C1 segment of cervical spinal cord (tissue), 14 donors: ENCODE data around the gene ATG2A.
A peak's percentile ranks its signal among the peaks of the same experiment; 100 is the strongest.

Source experiments
- DNase-seq, 14 donors: peaks; one replicate each; lab custom pipeline; 2025; lab: John Stamatoyannopoulos, UW

ATG2A gene

GRCh38 chr11:64916775-64917662 is at the start of gene ATG2A:
Gene ATG2A (minus strand): TSS chr11:64917209. CDS start chr11:64917135, 74 bp downstream.
- DNase-seq = peak; percentile 77 to 100 (median 97)

GRCh38 chr11:64963072-64963631 is 46.1 kb upstream of the ATG2A start:
- no peak for DNase-seq

GRCh38 chr11:64960719-64961118 is 43.7 kb upstream of the ATG2A start:
- no peak for DNase-seq

GRCh38 chr11:64959498-64959897 is 42.5 kb upstream of the ATG2A start:
- DNase-seq = no peak

- no peak for DNase-seq
Observed at GRCh38 chr11:64954201-64954600, 37.2 kb upstream of the ATG2A start.

GRCh38 chr11:64951529-64951928 is 34.5 kb upstream of the ATG2A start:
- no peak for DNase-seq

DNA sequence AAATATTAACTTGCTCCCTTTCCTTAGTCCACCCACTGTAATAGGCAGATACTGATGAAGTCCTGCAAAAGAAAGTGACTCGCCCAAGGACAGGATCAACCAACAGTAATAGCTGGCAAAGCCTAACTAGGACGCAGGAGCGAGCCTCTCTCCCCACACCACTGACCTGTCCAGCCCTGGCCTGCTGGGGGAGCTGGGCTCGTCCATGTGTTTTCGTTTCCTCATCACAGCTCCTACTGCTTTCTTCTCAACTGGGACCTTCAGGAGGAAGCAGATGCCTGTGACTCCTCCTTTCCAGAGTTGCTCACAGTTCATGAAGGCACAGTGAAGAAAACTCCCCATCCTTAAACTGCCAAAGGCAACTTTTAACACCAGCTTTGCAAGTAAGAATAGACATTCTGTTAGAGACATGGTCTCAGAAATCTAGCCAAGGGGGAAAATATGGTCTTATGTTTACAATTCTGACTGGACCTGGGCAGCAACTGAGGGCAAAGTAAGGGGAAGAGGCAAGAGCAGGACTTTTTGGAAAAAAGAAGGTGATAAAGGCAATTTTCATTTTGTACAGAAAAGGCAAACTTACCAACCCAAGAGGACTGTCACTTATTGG is 30.3 kb upstream of the ATG2A start:
- no peak for DNase-seq

DNA sequence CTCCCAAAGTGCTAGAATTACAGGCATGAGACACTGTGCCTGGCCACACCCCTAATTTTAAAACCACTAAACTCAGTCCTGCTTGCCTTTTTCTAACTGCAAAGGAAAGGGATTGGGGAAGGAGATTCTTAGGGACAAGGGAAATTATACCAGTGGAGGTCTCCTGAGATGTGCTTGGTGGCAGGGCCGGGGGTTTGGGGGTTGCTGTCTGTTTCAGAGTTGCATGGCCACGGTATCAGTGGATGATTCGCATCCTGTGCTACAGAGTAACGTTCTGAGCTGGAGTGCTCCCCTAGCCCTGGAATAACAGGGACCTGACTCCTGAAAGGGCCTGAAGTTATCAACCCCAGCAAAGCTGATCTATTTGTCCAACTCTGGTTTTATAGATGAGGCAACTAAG is 19.5 kb upstream of the ATG2A start:
- DNase-seq = no peak

DNA sequence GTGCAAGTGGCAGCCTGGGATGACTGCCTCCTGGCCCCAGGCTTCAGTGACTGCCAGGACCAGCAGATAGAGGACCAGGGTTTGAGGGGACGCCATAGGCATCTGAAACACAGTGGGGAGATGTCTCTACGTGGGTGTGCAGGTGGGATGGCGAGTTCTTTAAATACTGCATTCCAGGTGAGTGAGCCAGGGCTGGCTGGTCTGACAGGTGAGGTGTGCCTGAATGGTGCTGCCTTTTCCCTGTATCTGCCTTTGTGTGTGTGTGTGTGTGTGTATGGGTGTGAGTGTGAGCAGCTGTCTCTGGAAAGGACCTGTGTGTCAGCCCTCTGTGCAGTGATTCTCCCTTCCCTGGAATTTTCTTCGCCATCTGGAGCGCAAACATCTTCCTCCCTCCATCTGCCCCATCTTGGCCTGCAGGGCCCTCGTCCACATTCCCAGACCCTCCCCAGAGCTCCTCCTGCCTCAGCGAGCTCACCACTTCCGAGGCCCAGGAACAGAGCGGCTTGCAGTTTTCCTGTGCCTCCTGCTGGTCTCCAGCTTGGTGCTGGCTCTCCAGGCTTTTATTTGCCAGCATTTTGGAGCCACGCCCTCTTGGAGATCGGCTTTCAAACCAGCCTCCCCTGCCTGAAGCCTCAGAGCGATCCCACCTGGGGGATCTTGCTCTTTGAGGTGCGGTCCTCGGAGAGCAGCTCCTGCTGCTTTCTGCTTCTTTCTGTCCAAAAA is 18.5 kb upstream of the ATG2A start, which contains the start of gene GPHA2:
Gene GPHA2 (minus strand): TSS at position 535 of the 723 bp plus-strand sequence. CDS start 433 bp downstream, at position 102.
- peak in 1 of 14 donors; percentile 60 for DNase-seq

DNA sequence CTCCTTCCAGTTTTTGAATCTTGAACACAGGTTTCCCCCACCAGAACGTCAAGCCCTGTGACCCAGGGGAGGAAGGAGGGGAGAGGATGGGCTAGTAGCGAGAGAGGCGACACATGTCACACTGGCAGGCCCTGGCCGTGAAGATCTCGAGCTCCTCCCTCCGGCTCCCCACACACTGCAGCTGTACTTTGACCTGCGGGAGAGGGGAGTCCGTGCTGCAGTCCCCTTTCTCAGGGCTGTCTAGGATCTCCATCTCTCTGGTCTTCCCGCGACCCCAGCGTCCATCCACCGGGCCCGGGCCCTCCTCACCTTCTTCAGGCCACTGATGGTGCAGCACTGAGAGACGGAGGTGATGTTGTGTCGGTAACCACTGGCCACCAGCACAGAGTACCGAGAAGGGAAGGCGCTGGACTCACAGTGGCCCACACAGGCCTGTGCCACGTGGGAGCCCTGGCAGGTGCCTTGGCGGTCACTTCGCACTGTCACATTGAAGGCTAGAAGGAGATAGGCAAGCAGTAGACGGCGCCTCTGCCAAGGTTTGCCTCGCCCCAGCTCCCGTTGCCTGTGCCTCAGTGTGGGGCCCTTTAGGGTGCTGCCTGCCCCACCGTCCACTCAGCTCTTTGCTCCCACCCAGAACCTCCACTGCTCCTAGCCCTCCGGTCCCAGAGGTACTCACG is 17.8 kb upstream of the ATG2A start:
- DNase-seq = peak in 1 of 14 donors; percentile 25

DNA sequence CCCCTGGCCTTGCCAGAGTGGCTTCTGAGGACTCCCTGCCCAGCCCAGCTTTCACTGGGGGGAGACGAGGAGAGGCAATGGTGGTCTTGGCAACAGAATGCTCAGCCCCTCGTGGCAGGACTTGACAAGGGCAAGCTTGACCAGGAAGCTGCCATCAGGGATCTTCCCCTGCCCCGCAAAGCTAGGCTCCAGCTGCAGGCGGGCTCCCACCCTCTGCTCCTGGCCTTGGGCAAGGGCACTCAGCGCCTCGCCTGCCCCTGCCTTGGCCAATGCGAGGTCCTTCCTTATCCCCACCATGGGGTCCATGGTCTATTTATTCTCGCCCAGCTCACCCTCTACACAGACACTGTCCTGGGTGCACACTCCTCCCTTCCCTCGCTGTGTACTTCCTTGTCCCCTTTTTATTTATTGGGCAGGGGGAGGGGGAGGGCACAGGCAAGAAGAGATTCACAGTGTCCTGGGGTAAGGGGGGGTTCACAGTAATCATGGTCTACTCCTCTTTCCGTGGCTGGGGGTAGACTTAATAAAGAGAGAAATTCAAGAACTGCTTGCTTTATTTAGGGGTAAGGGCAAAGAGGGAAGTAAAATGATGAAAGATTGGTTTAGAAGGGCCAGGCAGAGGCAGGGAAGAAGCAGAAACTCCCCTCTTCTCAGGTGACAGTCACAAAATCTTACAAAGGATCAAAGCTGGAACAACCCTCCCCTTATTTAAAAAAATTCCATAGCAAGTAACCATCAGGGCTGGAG is 17.1 kb upstream of the ATG2A start:
- DNase-seq = no peak

DNA sequence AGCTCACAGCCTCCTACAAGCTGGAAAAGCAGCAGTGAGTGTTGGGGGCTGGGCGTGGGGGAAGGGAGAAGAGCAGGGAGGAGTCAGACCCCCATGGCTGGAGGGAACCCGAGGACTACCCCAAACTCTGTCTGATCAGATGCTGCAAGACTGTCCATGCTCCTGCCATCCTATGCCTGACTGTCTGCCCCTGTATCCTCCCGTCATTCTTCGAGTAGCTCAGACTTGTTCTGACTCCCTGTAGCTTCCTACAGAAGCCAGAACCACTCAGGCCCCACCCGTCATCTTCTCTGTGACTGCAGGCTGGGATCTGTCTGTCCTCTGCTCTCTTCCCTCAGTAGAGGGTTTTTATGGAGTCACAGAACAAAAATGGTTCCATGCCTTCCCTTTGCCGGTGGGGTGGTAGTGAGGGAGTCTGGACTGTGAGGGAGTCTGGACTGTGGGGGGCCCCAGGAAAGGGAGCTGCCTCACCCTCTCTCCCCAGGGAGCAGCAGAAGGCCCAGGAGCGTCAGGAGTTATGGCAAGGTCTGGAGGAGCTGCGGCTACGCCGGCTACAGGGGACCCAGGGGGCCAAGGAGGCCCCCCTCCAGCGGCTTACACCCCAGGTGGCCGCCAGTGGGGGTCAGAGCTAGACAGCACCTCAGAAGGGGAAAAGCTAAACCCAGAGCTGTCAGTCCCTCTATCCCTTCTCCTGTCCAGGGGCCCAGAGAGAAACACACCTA is 16.4 kb upstream of the ATG2A start:
- DNase-seq = no peak

- DNase-seq = no peak
Observed at GRCh38 chr11:64932324-64932723, 15.3 kb upstream of the ATG2A start.

GRCh38 chr11:64931290-64931689 is 14.3 kb upstream of the ATG2A start:
- no peak for DNase-seq

GRCh38 chr11:64930340-64930739 is 13.3 kb upstream of the ATG2A start:
- no peak for DNase-seq

GRCh38 chr11:64929625-64930024 is 12.6 kb upstream of the ATG2A start:
- no peak for DNase-seq

DNA sequence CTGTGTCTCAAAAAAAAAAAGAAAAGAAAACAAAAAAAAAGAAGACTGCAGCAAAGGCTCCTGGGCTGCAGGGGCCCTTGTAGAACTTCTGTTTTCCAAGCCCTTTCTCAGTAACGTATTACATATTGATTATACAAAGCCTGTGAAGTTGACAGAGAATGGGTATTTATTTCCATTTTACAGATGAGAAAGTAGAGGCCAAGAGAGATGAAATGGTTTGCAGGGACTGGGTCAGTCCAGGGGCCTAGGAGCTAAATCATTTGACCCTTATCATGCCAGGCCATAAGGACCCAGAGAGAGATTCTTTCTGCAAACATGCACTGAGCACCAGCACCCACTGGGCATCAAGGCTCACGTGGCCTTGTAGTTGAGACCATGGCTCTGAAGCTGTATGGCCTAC is 11.9 kb upstream of the ATG2A start:
- no peak for DNase-seq

GRCh38 chr11:64926689-64927088 is 9.7 kb upstream of the ATG2A start:
- DNase-seq = no peak

GRCh38 chr11:64925536-64926436 is 8.8 kb upstream of the ATG2A start:
- no peak for DNase-seq
